ENCODE data around the gene CATSPERD.
"Not testable (repeated sequence)": the region's sequence is repeated elsewhere in the genome, so short reads cannot be mapped to it uniquely, and the experiment has no call there.

Gene CATSPERD

GRCh38 chr19:5686647-5687359 is 33.6 kb upstream of the CATSPERD start:
- Histone ChIP-seq H3K27ac (peak overlapping the region; percentile 88), H3K4me1 (ENCODE audit: control insufficient read depth in 1 of 2, insufficient read depth in 1 of 2, low read depth in 1 of 2, low read length in 1 of 2) (peaks cover 34 to 45% of the 10 kb centered on the region in 2 experiments), H3K9me3 (no peaks in the 10 kb centered on the region), H3K4me3 (ENCODE audit: low read depth in 1 of 2, low read length in 1 of 2) (peak overlapping the region; percentile 68 to 91), H3K36me3 (peaks cover 1% of the 10 kb centered on the region), H3K27me3 (peaks cover under 1% of the 10 kb centered on the region)
- TF ChIP-seq CTCF (IDR thresholded peaks at IDR 0.05), result peak; percentile 87

GRCh38 chr19:5687360-5688198 is 32.9 kb upstream of the CATSPERD start:
- Histone ChIP-seq H3K27ac (peak overlapping the region; percentile 88), H3K4me3 (ENCODE audit: low read depth in 1 of 2, low read length in 1 of 2) (peak overlapping the region; percentile 68 to 91), H3K36me3 (peaks cover 9% of the 10 kb centered on the region), H3K27me3 (no peaks in the 10 kb centered on the region), H3K4me1 (ENCODE audit: control insufficient read depth in 1 of 2, insufficient read depth in 1 of 2, low read depth in 1 of 2, low read length in 1 of 2) (peaks cover 35 to 49% of the 10 kb centered on the region in 2 experiments), H3K9me3 (no peaks in the 10 kb centered on the region)
- peak; percentile 1 for TF ChIP-seq CTCF (IDR thresholded peaks at IDR 0.05)

- H3K9me3 ChIP-seq; H3K27ac ChIP-seq; H3K27me3 ChIP-seq; H3K4me3 ChIP-seq (ENCODE audit: low read depth in 1 of 2, low read length in 1 of 2): not testable (repeated sequence)
- Histone ChIP-seq H3K4me1 (ENCODE audit: control insufficient read depth in 1 of 2, insufficient read depth in 1 of 2, low read depth in 1 of 2, low read length in 1 of 2) (peaks cover 35 to 49% of the 10 kb centered on the region in 2 experiments), H3K36me3 (peaks cover 17% of the 10 kb centered on the region)
Observed at GRCh38 chr19:5688262-5688881, 32.1 kb upstream of the CATSPERD start.

GRCh38 chr19:5690125-5690954 is 30.1 kb upstream of the CATSPERD start, which contains the start of gene RPL36:
Gene RPL36, plus strand, starts transcription at chr19:5690295. Its CDS starts 213 bp downstream, at chr19:5690508.
- peak; percentile 99 for TF ChIP-seq CTCF (IDR thresholded peaks at IDR 0.05)
- Histone ChIP-seq H3K4me1 (ENCODE audit: control insufficient read depth in 1 of 2, insufficient read depth in 1 of 2, low read depth in 1 of 2, low read length in 1 of 2) (peaks cover 35 to 49% of the 10 kb centered on the region in 2 experiments), H3K4me3 (ENCODE audit: low read depth in 1 of 2, low read length in 1 of 2) (peak within 1 kb of the TSS; percentile 84 to 88), H3K36me3 (peaks cover 37% of the 10 kb centered on the region), H3K27me3 (no peaks in the 10 kb centered on the region), H3K9me3 (no peaks in the 10 kb centered on the region), H3K27ac (peak within 1 kb of the TSS; percentile 80)

GRCh38 chr19:5690955-5691821 is 29.2 kb upstream of the CATSPERD start:
- H3K9me3 ChIP-seq, result no peaks in the 10 kb centered on the region
- no peaks in the 10 kb centered on the region for H3K27me3 ChIP-seq
- H3K4me1 ChIP-seq (ENCODE audit: control insufficient read depth in 1 of 2, insufficient read depth in 1 of 2, low read depth in 1 of 2, low read length in 1 of 2), result peaks cover 31 to 44% of the 10 kb centered on the region in 2 experiments
- peaks cover 45% of the 10 kb centered on the region for H3K36me3 ChIP-seq
- no peak for TF ChIP-seq CTCF (IDR thresholded peaks at IDR 0.05)
- H3K27ac ChIP-seq, result peak overlapping the region; percentile 80
- H3K4me3 ChIP-seq (ENCODE audit: low read depth in 1 of 2, low read length in 1 of 2), result peak overlapping the region; percentile 84 to 88

All from neutrophil (primary cell).